ENCODE data around the gene HOXB9.

- TF ChIP-seq, protein P1, sequence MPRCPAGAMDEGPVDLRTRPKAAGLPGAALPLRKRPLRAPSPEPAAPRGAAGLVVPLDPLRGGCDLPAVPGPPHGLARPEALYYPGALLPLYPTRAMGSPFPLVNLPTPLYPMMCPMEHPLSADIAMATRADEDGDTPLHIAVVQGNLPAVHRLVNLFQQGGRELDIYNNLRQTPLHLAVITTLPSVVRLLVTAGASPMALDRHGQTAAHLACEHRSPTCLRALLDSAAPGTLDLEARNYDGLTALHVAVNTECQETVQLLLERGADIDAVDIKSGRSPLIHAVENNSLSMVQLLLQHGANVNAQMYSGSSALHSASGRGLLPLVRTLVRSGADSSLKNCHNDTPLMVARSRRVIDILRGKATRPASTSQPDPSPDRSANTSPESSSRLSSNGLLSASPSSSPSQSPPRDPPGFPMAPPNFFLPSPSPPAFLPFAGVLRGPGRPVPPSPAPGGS (IDR thresholded peaks at IDR 0.05; ENCODE audit: borderline replicate concordance, insufficient read depth, low read depth, low read length, poor library complexity, severe bottlenecking): no peak
- TF ChIP-seq TCF3 (IDR thresholded peaks at IDR 0.05; ENCODE audit: borderline replicate concordance, insufficient read depth, low read depth, low read length): no peak
- no peak for TF ChIP-seq GABPA (IDR thresholded peaks at IDR 0.05; ENCODE audit: low read depth)
- TF ChIP-seq TBL1XR1 (IDR thresholded peaks at IDR 0.05; ENCODE audit: low read depth, low read length): no peak
- no peak for TF ChIP-seq TCF12 (IDR thresholded peaks at IDR 0.05; ENCODE audit: low read depth, low read length)
- TF ChIP-seq ZNF384 (IDR thresholded peaks at IDR 0.05; ENCODE audit: borderline replicate concordance, low read depth, low read length): no peak
- no peak for TF ChIP-seq SIX5 (IDR thresholded peaks at IDR 0.05; ENCODE audit: low read depth, low read length, severe bottlenecking)
- no peak for TF ChIP-seq POLR2A (IDR thresholded peaks at IDR 0.05; ENCODE audit: low read depth, low read length)
- no peak for TF ChIP-seq ZNF274 (IDR thresholded peaks at IDR 0.05; ENCODE audit: insufficient read depth, insufficient read length)
- TF ChIP-seq USF2 (IDR thresholded peaks at IDR 0.05; ENCODE audit: borderline replicate concordance, low read depth, low read length): no peak
- TF ChIP-seq, protein P2, sequence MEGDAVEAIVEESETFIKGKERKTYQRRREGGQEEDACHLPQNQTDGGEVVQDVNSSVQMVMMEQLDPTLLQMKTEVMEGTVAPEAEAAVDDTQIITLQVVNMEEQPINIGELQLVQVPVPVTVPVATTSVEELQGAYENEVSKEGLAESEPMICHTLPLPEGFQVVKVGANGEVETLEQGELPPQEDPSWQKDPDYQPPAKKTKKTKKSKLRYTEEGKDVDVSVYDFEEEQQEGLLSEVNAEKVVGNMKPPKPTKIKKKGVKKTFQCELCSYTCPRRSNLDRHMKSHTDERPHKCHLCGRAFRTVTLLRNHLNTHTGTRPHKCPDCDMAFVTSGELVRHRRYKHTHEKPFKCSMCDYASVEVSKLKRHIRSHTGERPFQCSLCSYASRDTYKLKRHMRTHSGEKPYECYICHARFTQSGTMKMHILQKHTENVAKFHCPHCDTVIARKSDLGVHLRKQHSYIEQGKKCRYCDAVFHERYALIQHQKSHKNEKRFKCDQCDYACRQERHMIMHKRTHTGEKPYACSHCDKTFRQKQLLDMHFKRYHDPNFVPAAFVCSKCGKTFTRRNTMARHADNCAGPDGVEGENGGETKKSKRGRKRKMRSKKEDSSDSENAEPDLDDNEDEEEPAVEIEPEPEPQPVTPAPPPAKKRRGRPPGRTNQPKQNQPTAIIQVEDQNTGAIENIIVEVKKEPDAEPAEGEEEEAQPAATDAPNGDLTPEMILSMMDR (IDR thresholded peaks at IDR 0.05 in 2 of 3, conservative IDR thresholded peaks at IDR 0.05 in 1 of 3; ENCODE audit: control insufficient read depth in 2 of 3, extremely low read depth in 1 of 3, insufficient read depth in 1 of 3, low read depth in 3 of 3, low read length in 3 of 3): no peak
- TF ChIP-seq SP1 (IDR thresholded peaks at IDR 0.05; ENCODE audit: low read depth, low read length): no peak
- no peak for TF ChIP-seq HDAC6 (IDR thresholded peaks at IDR 0.05; ENCODE audit: unreplicated experiment)
Observed at GRCh38 chr17:48606892-48607614, 19.1 kb downstream of the HOXB9 start.
